ENCODE measurements around the gene ABCA13.
"Not testable (repeated sequence)": the region's sequence is repeated elsewhere in the genome, so short reads cannot be mapped to it uniquely, and the experiment has no call there.

Gene ABCA13

GRCh38 chr7:48171202-48171601 lies at the start of gene ABCA13:
ABCA13 (plus strand) TSS chr7:48171458; CDS start chr7:48171484, 26 bp downstream.
- DNase-seq, result no peak

GRCh38 chr7:48126037-48126436 lies 45.2 kb upstream of the ABCA13 start:
- DNase-seq, result no peak

GRCh38 chr7:48130658-48131108 lies 40.6 kb upstream of the ABCA13 start:
- DNase-seq, result no peak

- DNase-seq, result no peak
Observed at GRCh38 chr7:48132792-48133191, 38.5 kb upstream of the ABCA13 start.

GRCh38 chr7:48139459-48139858 lies 31.8 kb upstream of the ABCA13 start:
- no peak for DNase-seq

- DNase-seq, result no peak
Observed at GRCh38 chr7:48140001-48140681, 31.1 kb upstream of the ABCA13 start.

- no peak for DNase-seq
Observed at GRCh38 chr7:48141521-48141920, 29.7 kb upstream of the ABCA13 start.

- DNase-seq, result no peak
Observed at GRCh38 chr7:48144291-48144768, 26.9 kb upstream of the ABCA13 start.

GRCh38 chr7:48147078-48147591 lies 24.1 kb upstream of the ABCA13 start:
- DNase-seq, result no peak

GRCh38 chr7:48147690-48148089 lies 23.6 kb upstream of the ABCA13 start:
- not testable (repeated sequence) for DNase-seq

GRCh38 chr7:48148311-48148710 lies 22.9 kb upstream of the ABCA13 start:
- DNase-seq, result no peak

- no peak for DNase-seq
Observed at GRCh38 chr7:48149058-48149457, 22.2 kb upstream of the ABCA13 start.

- DNase-seq, result no peak
Observed at GRCh38 chr7:48150086-48150485, 21.2 kb upstream of the ABCA13 start.

- DNase-seq, result no peak
Observed at GRCh38 chr7:48154792-48155413, 16.4 kb upstream of the ABCA13 start.

GRCh38 chr7:48158404-48158803 lies 12.9 kb upstream of the ABCA13 start:
- no peak for DNase-seq

- DNase-seq, result no peak
Observed at GRCh38 chr7:48161407-48162125, 9.7 kb upstream of the ABCA13 start.

- no peak for DNase-seq
Observed at GRCh38 chr7:48165157-48165556, 6.1 kb upstream of the ABCA13 start.

- no peak for DNase-seq
Observed at GRCh38 chr7:48168159-48168558, 3.1 kb upstream of the ABCA13 start.

- no peak for DNase-seq
Observed at GRCh38 chr7:48170506-48170905, 752 bp upstream of the ABCA13 start.

GRCh38 chr7:48173313-48173712 lies 2.1 kb downstream of the ABCA13 start:
- DNase-seq, result no peak

GRCh38 chr7:48173756-48174382 lies 2.6 kb downstream of the ABCA13 start:
- DNase-seq, result no peak

GRCh38 chr7:48175019-48175418 lies 3.8 kb downstream of the ABCA13 start:
- no peak for DNase-seq

- DNase-seq, result no peak
Observed at GRCh38 chr7:48176356-48176893, 5.2 kb downstream of the ABCA13 start.
